Keratinocyte (primary cell): ENCODE results near the gene LARGE1. TPM values are rescaled to one million over a fixed set of nuclear protein-coding genes. Genes with fewer than 3 reads are reported as not detected.
"Not testable (repeated sequence)": the region's sequence is repeated elsewhere in the genome, so short reads cannot be mapped to it uniquely, and the experiment has no call there.

ENCODE experiments used
- DNase-seq: peaks from one replicate; pipeline ENCODE4 v3.0.0-alpha.2; 2011; ENCODE audit warnings: low read depth, missing footprints, low spot score
- FAIRE-seq: peaks from 2 replicates; lab custom pipeline; 2011; peaks lifted over from hg19 to GRCh38; lab: Jason Lieb, UNC
- H2AFZ ChIP-seq: 2 replicates; pipeline ENCODE4 v1.6.0; 2012; ENCODE audit warnings: low read length, control low read depth, inconsistent platforms; ENCODE audit not compliant: control insufficient read depth
- H3K27ac ChIP-seq: 2 replicates; pipeline ENCODE4 v1.5.1; 2011; ENCODE audit warnings: low read length; ENCODE audit not compliant: control insufficient read depth, insufficient read depth
- H3K27me3 ChIP-seq: 3 replicates; pipeline ENCODE4 v1.6.0; 2011; ENCODE audit warnings: low read length; ENCODE audit not compliant: control insufficient read depth, insufficient read depth; ENCODE audit errors: extremely low read depth
- H3K36me3 ChIP-seq, 2 experiments: 2 replicates in 1 of 2; 3 replicates in 1 of 2; pipeline ENCODE4 v1.5.1; 2011; ENCODE audit warnings: low read length in 2 of 2, mild to moderate bottlenecking in 1 of 2; ENCODE audit not compliant: control insufficient read depth in 2 of 2, insufficient read depth in 2 of 2; ENCODE audit errors: extremely low read depth in 1 of 2
- H3K4me1 ChIP-seq: 3 replicates; pipeline ENCODE4 v1.5.1; 2011; ENCODE audit warnings: low read length; ENCODE audit not compliant: control insufficient read depth, insufficient read depth; ENCODE audit errors: extremely low read depth
- H3K4me2 ChIP-seq: 3 replicates; pipeline ENCODE4 v1.6.0; 2011; ENCODE audit warnings: low read depth, low read length; ENCODE audit not compliant: control insufficient read depth, insufficient read depth; ENCODE audit errors: extremely low read depth
- H3K4me3 ChIP-seq, 3 experiments: fragments of 200-600 bp in 1 of 3; sonication (generic) in 1 of 3; 2 replicates in 2 of 3; 3 replicates in 1 of 3; pipeline ENCODE4 v1.5.1; 2011 to 2016; ENCODE audit warnings: low read length in 3 of 3, mild to moderate bottlenecking in 3 of 3, control low read depth in 2 of 3, inconsistent platforms in 1 of 3, low read depth in 1 of 3, mixed read lengths in 1 of 3, mixed run types in 1 of 3, moderate library complexity in 1 of 3; ENCODE audit not compliant: control insufficient read depth in 2 of 3, insufficient read depth in 2 of 3; ENCODE audit errors: extremely low read depth in 1 of 3
- H3K79me2 ChIP-seq: 2 replicates; pipeline ENCODE4 v1.6.0; 2012; ENCODE audit warnings: low read length; ENCODE audit not compliant: control insufficient read depth, insufficient read depth
- H3K9ac ChIP-seq: 3 replicates; pipeline ENCODE4 v1.6.0; 2011; ENCODE audit warnings: low read length; ENCODE audit not compliant: control insufficient read depth, insufficient read depth; ENCODE audit errors: extremely low read depth
- H3K9me1 ChIP-seq: 3 replicates; pipeline ENCODE4 v1.6.0; 2011; ENCODE audit warnings: low read length; ENCODE audit not compliant: control insufficient read depth, insufficient read depth; ENCODE audit errors: extremely low read depth
- H3K9me3 ChIP-seq: 2 replicates; pipeline ENCODE4 v1.5.1; 2012; ENCODE audit warnings: low read depth, low read length; ENCODE audit not compliant: control insufficient read depth
- H4K20me1 ChIP-seq: 3 replicates; pipeline ENCODE4 v1.6.0; 2011; ENCODE audit warnings: low read length; ENCODE audit not compliant: control insufficient read depth, insufficient read depth; ENCODE audit errors: extremely low read depth
- CTCF ChIP-seq, 3 experiments: IDR thresholded peaks in 1 of 3; conservative IDR thresholded peaks in 1 of 3; optimal IDR thresholded peaks in 1 of 3; 2 replicates in 2 of 3; 3 replicates in 1 of 3; pipeline versions ENCODE3 to v1.5.1; 2011; ENCODE audit warnings: low read length in 3 of 3, mild to moderate bottlenecking in 3 of 3, moderate library complexity in 2 of 3, control low read depth in 1 of 3, inconsistent platforms in 1 of 3; ENCODE audit not compliant: insufficient read depth in 2 of 3; ENCODE audit errors: extremely low read depth in 1 of 3
- EZH2 ChIP-seq: IDR thresholded peaks from one replicate; pipeline ENCODE4 v1.6.1; 2012; ENCODE audit warnings: inconsistent platforms, mild to moderate bottlenecking, low read length, moderate library complexity
- dilution Hi-C: fragments of 300-500 bp; cut with MboI; formaldehyde crosslinking; loops from one replicate; pipeline ENCODE4 v1.7.0; 2020; ENCODE audit warnings: low sequenced_read_pairs; ENCODE audit not compliant: extremely low pct_ligation_motif_present
- polyA plus RNA-seq, 5 experiments: library from polyadenylated mRNA; depleted of rRNA in 3 of 5; stranded (reverse) in 3 of 5; stranded (forward) in 1 of 5; unstranded in 1 of 5; fragments of >200 nt; gene quantifications; 1 replicate in 1 of 5; 2 replicates in 3 of 5; 3 replicates in 1 of 5; pipeline versions ENCODE4 v1.2.1 to v1.2.3, GENCODE V29; 2011 to 2012; ENCODE audit warnings: missing spikeins in 2 of 5, low read depth in 1 of 5, low replicate concordance in 1 of 5

Gene LARGE1
- polyA plus RNA-seq, 1 donor (not counting 4 experiments of a cell fraction or from before 2014, with no cell fraction given) = 4.5 TPM

GRCh38 chr22:33464698-33465097 lies 455.6 kb downstream of the LARGE1 start:
- Histone ChIP-seq H3K4me1 (no peaks in the 10 kb centered on the region), H3K9ac (no peak overlapping the region), H3K27me3 (no peaks in the 10 kb centered on the region), H4K20me1 (no peaks in the 10 kb centered on the region), H3K79me2 (no peaks in the 10 kb centered on the region), H2AFZ (no peak overlapping the region), H3K27ac (no peak overlapping the region), H3K9me3 (no peaks in the 10 kb centered on the region), H3K4me3 (no peak overlapping the region), H3K4me2 (no peak overlapping the region), H3K9me1 (no peaks in the 10 kb centered on the region), H3K36me3 (no peaks in the 10 kb centered on the region)
- dilution Hi-C loops = no loop called here
- FAIRE-seq = no peak
- no peak for DNase-seq
- TF ChIP-seq EZH2 = no peak
- no peak for TF ChIP-seq CTCF (optimal IDR thresholded peaks at IDR 0.05 in 1 of 3, IDR thresholded peaks at IDR 0.05 in 1 of 3, conservative IDR thresholded peaks at IDR 0.05 in 1 of 3; ENCODE audit: extremely low read depth in 1 of 3, insufficient read depth in 2 of 3, low read length in 3 of 3)

DNA sequence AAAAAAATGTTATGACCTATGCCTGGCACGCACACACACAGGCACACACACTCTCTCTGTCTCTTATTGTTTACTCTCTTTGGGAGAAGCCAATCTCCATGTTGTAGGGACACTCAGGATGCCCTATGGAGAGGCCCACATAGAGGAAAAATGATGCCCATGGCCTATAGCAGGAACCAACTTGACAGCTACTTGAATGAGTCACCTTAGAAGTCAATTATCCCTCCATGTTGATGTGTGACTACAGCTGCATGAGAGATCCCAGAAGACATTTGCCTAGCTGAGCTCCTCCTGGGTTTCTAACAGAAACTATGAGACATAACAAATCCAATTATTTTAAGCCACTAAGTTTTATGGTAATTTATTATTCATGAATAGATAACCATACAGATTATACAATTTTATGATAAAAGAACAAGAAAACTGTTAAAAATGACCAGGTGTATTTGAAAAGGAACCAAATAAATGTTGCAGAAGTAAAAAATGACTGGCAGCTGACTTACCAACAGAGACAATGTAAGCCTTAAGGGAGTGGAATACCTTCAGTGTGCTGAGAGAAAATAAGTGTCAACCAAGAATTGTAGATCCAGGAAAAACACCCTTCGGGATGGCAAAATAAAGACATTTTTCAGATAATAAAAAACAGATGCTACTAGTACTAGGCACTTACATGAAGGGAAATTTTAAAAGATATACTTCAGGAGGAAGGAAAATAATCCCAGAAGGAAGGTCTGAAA lies 458.4 kb downstream of the LARGE1 start:
- no peaks in the 10 kb centered on the region for H3K36me3 ChIP-seq
- H3K4me3 ChIP-seq = no peak overlapping the region
- H2AFZ ChIP-seq = no peak overlapping the region
- no peak overlapping the region for H3K9ac ChIP-seq
- H4K20me1 ChIP-seq = no peaks in the 10 kb centered on the region
- no peaks in the 10 kb centered on the region for H3K79me2 ChIP-seq
- H3K4me2 ChIP-seq = no peak overlapping the region
- no peaks in the 10 kb centered on the region for H3K4me1 ChIP-seq
- no peaks in the 10 kb centered on the region for H3K9me3 ChIP-seq
- H3K27ac ChIP-seq = no peak overlapping the region
- H3K9me1 ChIP-seq = no peaks in the 10 kb centered on the region
- dilution Hi-C loops = no loop called here
- DNase-seq (no peak), FAIRE-seq (no peak)
- TF ChIP-seq EZH2 (no peak), CTCF (optimal IDR thresholded peaks at IDR 0.05 in 1 of 3, IDR thresholded peaks at IDR 0.05 in 1 of 3, conservative IDR thresholded peaks at IDR 0.05 in 1 of 3; ENCODE audit: extremely low read depth in 1 of 3, insufficient read depth in 2 of 3, low read length in 3 of 3) (no peak)
- no peaks in the 10 kb centered on the region for H3K27me3 ChIP-seq

- H3K27me3 ChIP-seq, H3K36me3 ChIP-seq, H3K27ac ChIP-seq, H4K20me1 ChIP-seq, H3K9me1 ChIP-seq, DNase-seq, FAIRE-seq, H3K4me2 ChIP-seq, H3K9ac ChIP-seq, H3K4me1 ChIP-seq, H3K4me3 ChIP-seq, H2AFZ ChIP-seq, H3K79me2 ChIP-seq, H3K9me3 ChIP-seq, dilution Hi-C loops: not testable (repeated sequence)
These were observed 459.0 kb downstream of the LARGE1 start for GRCh38 chr22:33461245-33461644.
